Mesodermal cell (in vitro differentiated cells): ENCODE data around the gene UBAP2.

Source experiments
- H3K27ac ChIP-seq: 2 replicates; pipeline ENCODE4 v1.7.0; 2013; ENCODE audit warnings: mild to moderate bottlenecking, low read depth, low read length, moderate library complexity; ENCODE audit not compliant: severe bottlenecking
- H3K36me3 ChIP-seq: 2 replicates; pipeline ENCODE4 v1.7.1; 2013; ENCODE audit warnings: mild to moderate bottlenecking, low read length, moderate library complexity; ENCODE audit not compliant: control insufficient read depth, insufficient read depth
- H3K4me1 ChIP-seq: one replicate; pipeline ENCODE4 v1.7.1; 2013; ENCODE audit warnings: mild to moderate bottlenecking, low read length; ENCODE audit not compliant: insufficient read depth, control insufficient read depth, poor library complexity, severe bottlenecking
- H3K4me3 ChIP-seq: 2 replicates; pipeline ENCODE4 v1.7.0; 2013; ENCODE audit warnings: low read length, control low read depth, mild to moderate bottlenecking; ENCODE audit not compliant: insufficient read depth, poor library complexity, severe bottlenecking; ENCODE audit errors: extremely low read depth
- H3K9me3 ChIP-seq: 2 replicates; pipeline ENCODE4 v1.7.1; 2013; ENCODE audit warnings: mild to moderate bottlenecking, low read length, moderate library complexity; ENCODE audit not compliant: control insufficient read depth
- WGBS, 2 experiments: methylation state at CpG; one replicate each; pipeline ENCODE4 v1.1.5; 2013; ENCODE audit warnings: missing lambda C conversion rate in 2 of 2; ENCODE audit not compliant: insufficient coverage in 2 of 2; 5-methylcytosine and 5-hydroxymethylcytosine counted together

UBAP2 gene

GRCh38 chr9:33923998-33924701 is 124.5 kb downstream of the UBAP2 start:
- Histone ChIP-seq H3K4me3 (no peak overlapping the region), H3K36me3 (peaks cover 100% of the 10 kb centered on the region)
- 88 to 91% methylated on average over 11 to 14 of the region's 14 CpGs for WGBS, 2 experiments

GRCh38 chr9:33923079-33923478 is 125.6 kb downstream of the UBAP2 start:
- no peaks in the 10 kb centered on the region for H3K9me3 ChIP-seq
- H3K4me3 ChIP-seq = no peak overlapping the region
- H3K4me1 ChIP-seq = no peaks in the 10 kb centered on the region
- H3K36me3 ChIP-seq = peaks cover 100% of the 10 kb centered on the region
- 96 to 100% methylated on average over 3 to 4 of the region's 4 CpGs for WGBS, 2 experiments
- H3K27ac ChIP-seq = no peak overlapping the region

More at GRCh38 chr9:33923998-33924701, 124.5 kb downstream of the UBAP2 start:
- no peaks in the 10 kb centered on the region for H3K9me3 ChIP-seq
- no peaks in the 10 kb centered on the region for H3K4me1 ChIP-seq
- no peak overlapping the region for H3K27ac ChIP-seq

DNA sequence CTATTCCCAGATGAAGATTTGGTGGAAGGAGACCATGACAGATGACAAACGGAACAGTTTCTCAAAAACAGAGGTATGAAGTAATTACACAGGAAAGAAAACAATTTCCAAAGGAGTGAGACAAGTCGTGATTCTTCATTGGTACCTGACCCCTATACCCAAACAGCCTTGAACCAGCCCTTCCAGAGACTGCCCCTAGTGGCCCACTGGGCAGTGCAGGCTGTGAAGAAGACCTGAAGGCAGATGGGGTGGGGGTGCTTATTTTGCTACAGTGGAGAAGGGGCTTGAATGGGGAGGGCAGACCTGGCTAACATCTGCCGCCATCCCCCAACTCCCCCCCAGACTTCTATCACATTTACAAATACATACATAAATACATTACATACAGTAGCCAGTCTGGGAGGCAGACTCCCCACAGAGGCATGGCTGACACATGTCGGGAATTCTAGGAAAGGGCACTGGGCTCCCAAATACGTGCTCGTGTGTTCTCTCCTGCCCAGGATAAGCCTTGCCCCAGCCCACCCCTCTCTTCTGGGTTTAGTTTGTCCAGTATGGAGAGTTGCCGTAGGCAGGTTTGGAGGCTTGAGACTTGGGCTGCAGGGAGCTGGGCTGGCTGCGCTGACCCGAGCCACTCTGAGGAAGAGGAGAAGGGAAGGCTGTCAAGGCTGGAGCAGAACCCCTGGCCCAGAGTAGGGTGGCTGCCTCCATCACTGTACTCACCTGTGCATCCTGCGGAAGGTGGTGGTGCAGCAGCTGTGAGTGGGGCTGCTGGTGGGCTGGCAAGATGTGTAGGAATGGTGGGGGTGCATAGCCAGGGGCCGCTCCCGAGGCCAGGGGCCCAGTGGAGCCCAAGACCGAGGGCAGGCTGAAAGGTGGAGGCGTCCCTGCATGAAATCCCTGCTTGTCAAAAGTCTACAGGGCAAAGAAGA is 126.5 kb downstream of the UBAP2 start:
- Histone ChIP-seq H3K9me3 (no peaks in the 10 kb centered on the region), H3K4me3 (no peak overlapping the region), H3K27ac (no peak overlapping the region), H3K4me1 (no peaks in the 10 kb centered on the region), H3K36me3 (peaks cover 100% of the 10 kb centered on the region)
- 92 to 97% methylated on average over 7 of the region's 14 CpGs for WGBS, 2 experiments

DNA sequence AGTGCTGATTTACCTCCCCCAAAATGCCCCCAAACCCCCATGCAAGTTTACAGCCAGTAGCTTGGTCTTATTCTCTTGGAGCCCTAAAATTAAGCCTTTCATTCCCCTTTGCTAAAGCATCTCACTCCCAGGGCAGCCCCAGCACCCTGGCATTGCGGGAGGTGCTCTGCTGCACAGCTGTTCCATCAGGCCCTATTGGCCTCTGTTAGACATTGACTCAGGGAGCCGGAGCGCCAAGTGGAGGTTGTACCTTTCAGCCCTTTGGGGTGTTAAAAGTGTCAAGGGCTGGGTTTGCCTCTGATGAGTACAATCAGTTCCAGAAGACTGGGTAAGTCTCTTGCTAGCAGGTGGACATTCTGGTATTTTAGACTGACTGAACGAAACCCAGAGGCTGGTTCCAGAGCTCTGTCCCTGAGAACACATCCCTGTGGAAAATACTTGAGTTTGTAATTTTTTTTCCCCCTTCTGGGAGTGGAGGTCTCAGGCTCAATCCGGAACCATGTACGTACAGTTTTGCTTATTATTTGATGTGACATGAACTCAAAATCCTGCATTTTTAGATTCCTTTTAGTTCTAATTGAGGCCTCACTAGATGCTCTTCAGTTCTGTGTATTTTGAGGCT is 129.3 kb downstream of the UBAP2 start:
- Histone ChIP-seq H3K36me3 (peaks cover 100% of the 10 kb centered on the region), H3K4me1 (no peaks in the 10 kb centered on the region), H3K9me3 (no peaks in the 10 kb centered on the region), H3K4me3 (no peak overlapping the region), H3K27ac (no peak overlapping the region)
- WGBS, 2 experiments = 100% methylated on average over 3 to 4 of the region's 6 CpGs

- Histone ChIP-seq H3K4me1 (no peaks in the 10 kb centered on the region), H3K36me3 (peaks cover 99% of the 10 kb centered on the region), H3K27ac (no peak overlapping the region), H3K4me3 (no peak overlapping the region), H3K9me3 (no peaks in the 10 kb centered on the region)
- WGBS, 2 experiments = 92 to 100% methylated on average over 3 to 8 of the region's 9 CpGs
Observed at GRCh38 chr9:33917036-33917435, 131.7 kb downstream of the UBAP2 start.

DNA sequence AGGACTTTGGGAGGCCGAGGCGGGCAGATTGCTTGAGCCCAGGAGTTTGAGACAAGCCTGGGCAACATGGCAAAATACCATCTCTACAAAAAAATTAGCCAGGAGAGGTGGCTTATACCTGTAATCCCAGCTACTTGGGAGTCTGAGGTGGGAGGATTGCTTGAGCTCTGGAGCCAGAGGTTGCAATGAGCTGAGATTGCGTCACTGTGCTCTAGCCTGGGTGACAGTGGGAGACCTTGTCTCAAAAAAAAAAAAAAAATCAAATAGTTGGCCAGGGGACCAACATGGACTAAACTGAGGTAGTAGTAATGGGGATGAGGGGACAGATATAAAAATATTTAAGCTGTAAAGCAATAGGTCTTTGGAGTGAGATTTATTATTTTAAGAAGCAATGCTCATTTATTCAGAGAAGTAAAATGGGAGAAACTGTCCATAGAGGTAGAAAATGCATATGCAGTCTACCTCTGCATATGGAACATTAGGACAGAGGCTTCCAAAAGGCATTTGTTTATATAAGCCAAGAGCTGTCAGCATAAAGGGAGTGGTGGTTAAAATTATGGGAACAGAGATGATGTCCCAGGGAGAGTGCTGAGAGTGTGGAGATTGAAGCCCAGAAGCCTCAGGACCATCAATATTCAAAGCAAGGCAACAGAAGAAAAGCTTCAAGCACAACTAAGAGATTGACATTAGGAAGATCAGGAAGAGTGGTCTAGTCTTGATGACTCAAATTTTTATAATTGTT is 133.6 kb downstream of the UBAP2 start:
- H3K27ac ChIP-seq = no peak overlapping the region
- 33 to 73% methylated on average over 1 to 3 of the region's 3 CpGs for WGBS, 2 experiments
- no peak overlapping the region for H3K4me3 ChIP-seq
- H3K36me3 ChIP-seq = peaks cover 88% of the 10 kb centered on the region
- no peaks in the 10 kb centered on the region for H3K4me1 ChIP-seq
- H3K9me3 ChIP-seq = no peaks in the 10 kb centered on the region

DNA sequence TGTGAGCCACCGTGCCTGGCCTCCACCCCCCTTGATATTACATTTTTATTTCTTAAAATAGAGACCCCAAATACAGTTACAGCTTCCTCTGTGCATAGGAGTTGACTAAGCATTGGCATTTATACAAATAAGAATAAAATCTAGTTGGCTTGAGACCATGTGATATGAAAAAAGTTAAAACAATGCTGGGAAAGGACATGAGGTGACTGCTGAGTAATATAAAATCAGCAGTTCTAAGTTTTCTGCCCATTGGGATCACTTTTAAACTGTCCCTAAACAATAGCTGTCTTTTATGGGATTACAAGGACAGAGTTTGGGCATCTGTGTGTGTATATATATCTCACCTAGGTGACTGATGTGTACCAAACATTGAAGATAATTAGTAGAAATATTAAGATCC is 135.1 kb downstream of the UBAP2 start:
- Histone ChIP-seq H3K9me3 (no peaks in the 10 kb centered on the region), H3K4me1 (no peaks in the 10 kb centered on the region), H3K36me3 (peaks cover 86% of the 10 kb centered on the region), H3K4me3 (no peak overlapping the region), H3K27ac (no peak overlapping the region)
- WGBS, 2 experiments = no CpG with 5 or more reads among the region's 1 CpG

GRCh38 chr9:33908749-33909148 is 139.9 kb downstream of the UBAP2 start:
- H3K4me3 ChIP-seq = no peak overlapping the region
- 100% methylated on average over 1 of the region's 4 CpGs; no CpG with 5 or more reads in 1 of the 2 experiments for WGBS, 2 experiments
- H3K36me3 ChIP-seq = peaks cover 58% of the 10 kb centered on the region
- no peaks in the 10 kb centered on the region for H3K4me1 ChIP-seq
- no peak overlapping the region for H3K27ac ChIP-seq
- no peaks in the 10 kb centered on the region for H3K9me3 ChIP-seq

DNA sequence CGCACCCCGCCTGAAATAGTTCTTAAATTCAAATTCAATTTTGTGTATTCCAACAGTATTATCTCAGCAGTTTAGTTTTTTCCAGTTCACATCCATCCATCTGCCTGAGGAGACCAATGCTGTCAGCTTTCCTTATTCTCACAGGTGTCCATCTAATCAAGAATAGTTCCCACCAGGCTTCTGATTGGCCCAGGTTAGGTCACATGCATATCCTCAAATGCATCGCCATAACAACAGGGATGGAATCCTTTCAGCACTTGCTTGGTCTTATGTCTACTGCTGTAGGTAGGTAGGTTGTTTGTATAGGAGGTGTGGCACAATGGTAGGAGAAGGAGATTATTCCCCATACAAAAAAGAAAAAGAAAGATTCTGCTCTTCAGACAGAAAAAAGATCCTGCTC is 140.6 kb downstream of the UBAP2 start:
- H3K27ac ChIP-seq = no peak overlapping the region
- H3K4me1 ChIP-seq = no peaks in the 10 kb centered on the region
- H3K36me3 ChIP-seq = peaks cover 57% of the 10 kb centered on the region
- H3K4me3 ChIP-seq = no peak overlapping the region
- H3K9me3 ChIP-seq = no peaks in the 10 kb centered on the region
- 100% methylated on average over 2 of the region's 3 CpGs; no CpG with 5 or more reads in 1 of the 2 experiments for WGBS, 2 experiments

GRCh38 chr9:33907347-33907746 is 141.3 kb downstream of the UBAP2 start:
- 92 to 100% methylated on average over 1 to 2 of the region's 4 CpGs for WGBS, 2 experiments
- no peaks in the 10 kb centered on the region for H3K4me1 ChIP-seq
- no peaks in the 10 kb centered on the region for H3K9me3 ChIP-seq

More at GRCh38 chr9:33907347-33907746, 141.3 kb downstream of the UBAP2 start:
- no peak overlapping the region for H3K27ac ChIP-seq
- H3K36me3 ChIP-seq = peaks cover 51% of the 10 kb centered on the region
- no peak overlapping the region for H3K4me3 ChIP-seq
